Right forelimb (tissue), 1 donor: ENCODE measurements around the gene JPT2.

Experiments used
- DNase-seq: peaks from one replicate; pipeline ENCODE4 v3.0.0-alpha.2; 2018

Gene JPT2

GRCh38 chr16:1740781-1741490, 62.9 kb downstream of the JPT2 start:
- no peak for DNase-seq

GRCh38 chr16:1741553-1742165, 63.6 kb downstream of the JPT2 start:
- no peak for DNase-seq

GRCh38 chr16:1743376-1744337, 65.6 kb downstream of the JPT2 start:
- no peak for DNase-seq

GRCh38 chr16:1744338-1744840, 66.3 kb downstream of the JPT2 start:
- DNase-seq, result no peak

GRCh38 chr16:1745181-1745899, 67.3 kb downstream of the JPT2 start:
- no peak for DNase-seq

GRCh38 chr16:1745900-1746692, 68.0 kb downstream of the JPT2 start:
- no peak for DNase-seq

GRCh38 chr16:1746693-1747195, 68.7 kb downstream of the JPT2 start:
- DNase-seq, result no peak

- no peak for DNase-seq
These were observed 69.9 kb downstream of the JPT2 start for GRCh38 chr16:1747934-1748333.

- no peak for DNase-seq
These were observed 71.4 kb downstream of the JPT2 start for GRCh38 chr16:1749152-1750117.
